ENCODE data around the gene AUTS2. TPM values are rescaled to one million over a fixed set of nuclear protein-coding genes. Genes with fewer than 3 reads are reported as not detected.

Gene AUTS2
- polyA plus RNA-seq, 3 donors: 0.08 to 0.35 TPM; not detected in 1

DNA sequence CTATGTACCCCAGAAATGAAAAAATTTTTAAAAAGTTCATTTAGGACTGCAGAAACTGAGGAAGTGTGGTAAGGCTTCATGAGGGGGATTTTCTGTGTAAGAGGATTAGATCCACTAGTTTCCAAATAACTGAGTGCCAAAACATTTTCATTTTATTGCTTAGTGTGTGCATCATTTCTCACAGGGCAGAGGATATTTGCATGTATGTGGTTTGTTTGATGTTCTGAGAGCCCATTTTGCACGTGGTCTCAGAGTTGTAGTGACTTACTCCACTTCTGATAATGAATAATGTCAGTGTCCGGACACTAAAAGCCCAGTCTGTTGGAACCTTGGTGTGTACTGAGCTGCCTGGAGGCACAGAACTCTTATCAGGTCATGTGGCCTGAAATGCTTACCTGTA is 299.9 kb downstream of the AUTS2 start:
- no peak overlapping the region for H3K27ac ChIP-seq (ENCODE audit: low read depth in 1 of 2, low read length in 2 of 2)
- WGBS (ENCODE audit: insufficient coverage): 100% methylated on average over 2 of the region's 2 CpGs
- H3K4me3 ChIP-seq (replicated peaks in 1 of 3; ENCODE audit: low read depth in 2 of 3, low read length in 3 of 3): no peak overlapping the region
- intact Hi-C loops (cut with micrococcal nuclease): no loop called here
- H3K27ac Mint-ChIP-seq: no peak overlapping the region
- no peaks in the 10 kb centered on the region for H3K4me1 Mint-ChIP-seq
- H3K27me3 Mint-ChIP-seq (ENCODE audit: low read depth in 3 of 3): peaks cover 1 to 5% (median 2%) of the 10 kb centered on the region in 3 donors
- no peaks in the 10 kb centered on the region for H3K9me3 ChIP-seq (replicated peaks in 1 of 2; ENCODE audit: control insufficient read depth in 1 of 2, insufficient read depth in 1 of 2, low read length in 2 of 2)
- no peaks in the 10 kb centered on the region for H4K20me1 ChIP-seq (ENCODE audit: insufficient read depth, low read length)
- no peaks in the 10 kb centered on the region for H3K27me3 ChIP-seq (ENCODE audit: control insufficient read depth in 2 of 2, insufficient read depth in 2 of 2, low read length in 2 of 2)
- H2AFZ ChIP-seq (ENCODE audit: insufficient read depth, low read depth, low read length, poor library complexity, severe bottlenecking): no peak overlapping the region
- H3K4me2 ChIP-seq (replicated peaks; ENCODE audit: extremely low read depth, low read length, poor library complexity, severe bottlenecking): no peak overlapping the region
- no peak overlapping the region for H3K9ac ChIP-seq (ENCODE audit: insufficient read depth, low read length, poor library complexity, severe bottlenecking)
- TF ChIP-seq, protein P1, sequence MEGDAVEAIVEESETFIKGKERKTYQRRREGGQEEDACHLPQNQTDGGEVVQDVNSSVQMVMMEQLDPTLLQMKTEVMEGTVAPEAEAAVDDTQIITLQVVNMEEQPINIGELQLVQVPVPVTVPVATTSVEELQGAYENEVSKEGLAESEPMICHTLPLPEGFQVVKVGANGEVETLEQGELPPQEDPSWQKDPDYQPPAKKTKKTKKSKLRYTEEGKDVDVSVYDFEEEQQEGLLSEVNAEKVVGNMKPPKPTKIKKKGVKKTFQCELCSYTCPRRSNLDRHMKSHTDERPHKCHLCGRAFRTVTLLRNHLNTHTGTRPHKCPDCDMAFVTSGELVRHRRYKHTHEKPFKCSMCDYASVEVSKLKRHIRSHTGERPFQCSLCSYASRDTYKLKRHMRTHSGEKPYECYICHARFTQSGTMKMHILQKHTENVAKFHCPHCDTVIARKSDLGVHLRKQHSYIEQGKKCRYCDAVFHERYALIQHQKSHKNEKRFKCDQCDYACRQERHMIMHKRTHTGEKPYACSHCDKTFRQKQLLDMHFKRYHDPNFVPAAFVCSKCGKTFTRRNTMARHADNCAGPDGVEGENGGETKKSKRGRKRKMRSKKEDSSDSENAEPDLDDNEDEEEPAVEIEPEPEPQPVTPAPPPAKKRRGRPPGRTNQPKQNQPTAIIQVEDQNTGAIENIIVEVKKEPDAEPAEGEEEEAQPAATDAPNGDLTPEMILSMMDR (IDR thresholded peaks at IDR 0.05): no peak
- H3K4me1 ChIP-seq (ENCODE audit: control insufficient read depth in 1 of 2, insufficient read depth in 2 of 2, low read length in 2 of 2): no peaks in the 10 kb centered on the region
- DNase-seq: no peak
- H3K79me2 ChIP-seq (ENCODE audit: insufficient read depth, low read length): no peaks in the 10 kb centered on the region
- no peaks in the 10 kb centered on the region for H3K36me3 Mint-ChIP-seq
- peaks cover 0 to 5% (median 0%) of the 10 kb centered on the region in 7 donors for H3K9me3 Mint-ChIP-seq
- H3K36me3 ChIP-seq (replicated peaks in 1 of 2; ENCODE audit: control insufficient read depth in 1 of 2, insufficient read depth in 2 of 2, low read length in 2 of 2): no peaks in the 10 kb centered on the region
- H3K4me3 Mint-ChIP-seq: no peak overlapping the region

DNA sequence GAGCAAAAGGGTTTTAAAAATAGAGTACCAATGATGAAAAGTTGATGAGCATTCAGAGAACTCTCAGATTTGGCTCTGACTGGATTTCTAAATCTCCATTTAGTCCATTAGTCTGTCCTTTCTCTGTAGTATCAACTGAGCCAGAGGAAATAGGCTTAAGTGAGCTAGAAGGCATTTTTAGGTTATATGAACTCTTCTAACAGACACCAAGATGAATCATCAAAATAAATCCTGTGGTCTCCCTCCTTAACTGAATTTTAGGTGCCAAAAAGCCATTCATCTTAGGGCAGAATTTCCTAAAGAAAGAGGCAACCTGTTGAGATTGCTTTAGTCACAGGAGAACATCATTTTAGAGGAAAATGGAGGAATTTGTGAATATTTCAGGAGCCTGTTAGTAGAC is 305.1 kb downstream of the AUTS2 start:
- H3K36me3 Mint-ChIP-seq: no peaks in the 10 kb centered on the region
- no peak overlapping the region for H3K4me3 Mint-ChIP-seq

More for the DNA sequence above, 305.1 kb downstream of the AUTS2 start:
- Mint-ChIP-seq H3K27ac (no peak overlapping the region), H3K9me3 (peaks cover 0 to 2% (median 0%) of the 10 kb centered on the region in 7 donors), H3K4me1 (no peaks in the 10 kb centered on the region), H3K27me3 (ENCODE audit: low read depth in 3 of 3) (peaks cover 0 to 2% (median 0%) of the 10 kb centered on the region in 3 donors)
- H3K9ac ChIP-seq (ENCODE audit: insufficient read depth, low read length, poor library complexity, severe bottlenecking): no peak overlapping the region
- no peak overlapping the region for H3K4me3 ChIP-seq (replicated peaks in 1 of 3; ENCODE audit: low read depth in 2 of 3, low read length in 3 of 3)
- H3K4me2 ChIP-seq (replicated peaks; ENCODE audit: extremely low read depth, low read length, poor library complexity, severe bottlenecking): no peak overlapping the region
- no peak for DNase-seq
- no peak overlapping the region for H2AFZ ChIP-seq (ENCODE audit: insufficient read depth, low read depth, low read length, poor library complexity, severe bottlenecking)
- no peaks in the 10 kb centered on the region for H3K4me1 ChIP-seq (ENCODE audit: control insufficient read depth in 1 of 2, insufficient read depth in 2 of 2, low read length in 2 of 2)
- H3K27ac ChIP-seq (ENCODE audit: low read depth in 1 of 2, low read length in 2 of 2): no peak overlapping the region
- intact Hi-C loops (cut with micrococcal nuclease): no loop called here
- TF ChIP-seq, protein P1 (IDR thresholded peaks at IDR 0.05): no peak
- H3K79me2 ChIP-seq (ENCODE audit: insufficient read depth, low read length): no peaks in the 10 kb centered on the region
- no peaks in the 10 kb centered on the region for H3K9me3 ChIP-seq (replicated peaks in 1 of 2; ENCODE audit: control insufficient read depth in 1 of 2, insufficient read depth in 1 of 2, low read length in 2 of 2)
- no peaks in the 10 kb centered on the region for H3K36me3 ChIP-seq (replicated peaks in 1 of 2; ENCODE audit: control insufficient read depth in 1 of 2, insufficient read depth in 2 of 2, low read length in 2 of 2)
- H3K27me3 ChIP-seq (ENCODE audit: control insufficient read depth in 2 of 2, insufficient read depth in 2 of 2, low read length in 2 of 2): no peaks in the 10 kb centered on the region
- H4K20me1 ChIP-seq (ENCODE audit: insufficient read depth, low read length): no peaks in the 10 kb centered on the region

Data from CD14-positive monocyte (primary cell).